GM12864 (cell line): ENCODE measurements around the gene TSPAN14.
A peak's percentile ranks its signal among the peaks of the same experiment; 100 is the strongest.

Experiments
- DNase-seq: peaks from one replicate; pipeline ENCODE4 v3.0.0-alpha.2; 2011; ENCODE audit warnings: low read depth
- H3K4me3 ChIP-seq: 2 replicates; pipeline ENCODE4 v1.5.1; 2011; ENCODE audit warnings: mild to moderate bottlenecking, low read depth, low read length, control low read depth
- TF ChIP-seq, protein P1 (sequence below): IDR thresholded peaks from 2 replicates; pipeline ENCODE4 v1.5.1; 2011; ENCODE audit warnings: low read depth, mild to moderate bottlenecking, moderate library complexity, low read length, control low read depth, inconsistent platforms; ENCODE audit errors: missing control alignments

TSPAN14 gene

DNA sequence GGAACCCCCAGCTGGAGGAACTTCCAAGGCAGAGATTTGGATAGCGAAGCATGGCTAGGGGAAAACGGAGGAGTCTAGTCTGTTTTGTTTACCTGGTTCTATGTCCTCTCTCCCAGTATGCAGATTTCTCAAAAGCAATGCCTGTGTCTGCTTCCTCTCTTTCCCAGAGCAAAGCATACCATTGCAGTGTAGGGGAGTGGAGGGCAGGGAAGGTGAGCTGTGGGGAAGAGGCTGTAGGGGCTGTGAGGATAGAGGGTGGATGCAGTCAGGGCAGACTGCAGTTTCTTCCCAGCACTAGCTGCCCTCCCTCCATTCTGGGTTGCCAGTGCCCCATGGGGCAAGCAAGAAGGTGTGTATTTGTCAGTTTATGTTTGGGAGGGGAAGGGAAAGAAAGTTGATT, 16.9 kb upstream of the TSPAN14 start:
- TF ChIP-seq, protein P1, sequence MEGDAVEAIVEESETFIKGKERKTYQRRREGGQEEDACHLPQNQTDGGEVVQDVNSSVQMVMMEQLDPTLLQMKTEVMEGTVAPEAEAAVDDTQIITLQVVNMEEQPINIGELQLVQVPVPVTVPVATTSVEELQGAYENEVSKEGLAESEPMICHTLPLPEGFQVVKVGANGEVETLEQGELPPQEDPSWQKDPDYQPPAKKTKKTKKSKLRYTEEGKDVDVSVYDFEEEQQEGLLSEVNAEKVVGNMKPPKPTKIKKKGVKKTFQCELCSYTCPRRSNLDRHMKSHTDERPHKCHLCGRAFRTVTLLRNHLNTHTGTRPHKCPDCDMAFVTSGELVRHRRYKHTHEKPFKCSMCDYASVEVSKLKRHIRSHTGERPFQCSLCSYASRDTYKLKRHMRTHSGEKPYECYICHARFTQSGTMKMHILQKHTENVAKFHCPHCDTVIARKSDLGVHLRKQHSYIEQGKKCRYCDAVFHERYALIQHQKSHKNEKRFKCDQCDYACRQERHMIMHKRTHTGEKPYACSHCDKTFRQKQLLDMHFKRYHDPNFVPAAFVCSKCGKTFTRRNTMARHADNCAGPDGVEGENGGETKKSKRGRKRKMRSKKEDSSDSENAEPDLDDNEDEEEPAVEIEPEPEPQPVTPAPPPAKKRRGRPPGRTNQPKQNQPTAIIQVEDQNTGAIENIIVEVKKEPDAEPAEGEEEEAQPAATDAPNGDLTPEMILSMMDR = no peak
- H3K4me3 ChIP-seq = no peak overlapping the region
- no peak for DNase-seq

DNA sequence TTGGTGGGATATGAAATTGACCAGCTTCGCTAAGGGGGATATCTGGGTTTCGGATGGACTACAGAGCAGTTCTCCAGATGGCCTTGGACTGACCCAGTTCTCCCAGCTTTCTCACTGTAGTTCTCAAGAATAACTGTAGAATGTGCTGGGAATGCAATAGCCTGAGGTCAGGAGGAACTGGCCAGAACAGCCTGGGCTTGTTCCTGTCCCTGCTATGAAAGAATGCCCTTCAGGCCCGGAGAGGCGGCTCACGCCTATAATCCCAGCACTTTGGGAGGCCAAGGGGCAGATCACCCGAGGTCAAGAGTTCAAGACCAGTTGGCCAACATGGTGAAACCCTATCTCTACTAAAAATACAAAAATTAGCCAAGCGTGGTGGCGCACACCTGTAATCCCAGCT, 12.3 kb upstream of the TSPAN14 start:
- no peak overlapping the region for H3K4me3 ChIP-seq
- DNase-seq = no peak
- TF ChIP-seq, protein P1 = no peak

DNA sequence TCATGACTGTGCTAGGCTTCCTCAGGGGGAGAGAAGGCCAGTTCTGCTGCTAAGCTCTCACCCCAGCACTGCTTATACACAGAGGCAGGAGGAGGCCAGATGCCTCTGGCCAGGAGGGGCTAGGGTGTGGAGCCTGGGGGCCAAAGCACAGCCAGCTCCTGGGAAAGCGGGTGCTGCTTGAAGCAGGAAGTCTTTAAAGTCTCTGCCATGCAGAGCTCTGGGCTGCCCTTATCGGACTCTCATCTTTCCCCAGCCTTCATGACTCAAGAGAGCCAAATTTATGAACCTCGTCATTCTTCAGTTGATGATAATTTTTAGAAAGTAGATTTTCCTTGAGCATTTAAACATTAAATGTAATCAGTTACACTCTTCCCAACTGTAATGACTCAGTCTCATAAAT, 11.2 kb upstream of the TSPAN14 start:
- no peak overlapping the region for H3K4me3 ChIP-seq
- TF ChIP-seq, protein P1 = no peak
- no peak for DNase-seq

DNA sequence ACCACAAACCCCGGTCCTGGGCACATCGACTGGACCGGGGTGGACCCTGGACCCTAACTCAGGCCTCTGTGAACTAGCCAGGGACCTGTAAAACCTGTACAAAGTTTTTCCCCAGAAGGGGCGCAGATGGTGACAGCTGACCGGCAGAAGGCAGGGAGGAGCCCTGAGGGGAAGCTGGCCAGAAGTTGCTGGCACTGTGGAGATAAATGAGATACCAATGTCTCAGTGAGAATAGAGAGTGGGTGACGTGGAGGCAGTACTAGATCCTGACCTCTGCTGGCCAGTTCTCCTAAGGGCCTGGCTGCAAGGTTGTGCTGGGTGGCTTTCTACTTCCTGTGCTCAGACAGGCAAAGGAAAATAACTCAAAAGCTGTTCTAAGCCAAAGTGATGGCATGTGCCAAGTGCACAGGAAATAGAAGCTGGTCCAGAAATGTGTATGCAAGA, 10.6 kb upstream of the TSPAN14 start:
- TF ChIP-seq, protein P1 = peak; percentile 43
- DNase-seq = no peak
- no peak overlapping the region for H3K4me3 ChIP-seq

DNA sequence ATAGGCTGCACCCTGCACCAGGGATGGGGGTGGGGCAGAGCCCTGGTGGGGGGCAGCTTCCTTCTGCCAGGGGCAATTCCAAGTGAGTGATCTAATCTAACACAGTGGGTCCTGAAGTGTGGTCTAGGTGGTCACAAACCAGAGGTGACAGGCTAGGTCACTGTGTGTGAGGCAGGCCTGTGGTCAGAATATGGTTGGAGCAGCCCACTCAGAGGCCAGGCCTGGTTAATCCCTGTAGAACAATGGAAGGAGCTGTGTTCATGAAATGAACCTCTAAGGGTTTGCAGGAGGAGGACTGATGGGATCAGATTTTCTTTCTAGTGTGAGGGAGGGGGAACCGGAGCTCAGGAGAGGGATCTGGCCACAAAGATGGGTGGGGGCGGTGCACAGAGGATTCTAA, 10.0 kb upstream of the TSPAN14 start:
- TF ChIP-seq, protein P1 = no peak
- H3K4me3 ChIP-seq = no peak overlapping the region

DNA sequence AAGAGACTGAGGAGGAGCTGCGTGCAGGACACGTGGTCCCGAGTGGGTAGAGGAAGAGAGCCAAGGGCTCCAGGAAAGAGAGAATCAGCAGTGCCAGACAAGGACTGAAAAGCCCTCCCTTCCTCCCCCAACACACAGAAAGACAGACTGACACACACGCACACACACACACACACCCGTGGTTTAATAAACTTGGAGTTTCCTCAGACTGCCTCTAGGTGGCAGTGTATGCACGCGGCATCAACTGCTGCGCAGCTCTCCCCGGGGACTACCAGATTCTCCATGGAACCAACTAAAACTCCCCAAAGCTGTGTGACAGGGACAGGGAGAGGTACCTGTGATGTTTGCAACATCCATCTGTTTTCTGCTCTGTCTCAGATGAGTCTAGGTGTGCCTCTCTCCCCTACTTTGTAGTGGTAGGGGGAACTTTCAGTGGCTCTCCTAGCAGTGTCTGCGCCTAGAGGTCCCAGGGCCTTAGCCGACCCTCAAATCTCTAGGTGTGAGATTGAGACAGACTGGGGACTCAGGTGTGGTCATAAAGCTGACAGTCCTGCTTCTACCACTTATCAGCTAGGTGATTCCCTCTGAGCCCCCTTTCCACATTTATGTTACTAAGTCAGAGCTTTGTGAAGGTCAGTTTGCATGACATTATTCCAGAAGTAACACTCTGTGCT, 9.3 kb upstream of the TSPAN14 start:
- TF ChIP-seq, protein P1 = peak; percentile 98
- no peak for DNase-seq

More for the DNA sequence above, 10.0 kb upstream of the TSPAN14 start:
- no peak for DNase-seq

More for the DNA sequence above, 9.3 kb upstream of the TSPAN14 start:
- H3K4me3 ChIP-seq = no peak overlapping the region
